Measurements from ENCODE around the gene PRSS21. TPM values are rescaled to one million over a fixed set of nuclear protein-coding genes. Genes with fewer than 3 reads are reported as not detected.
A peak's percentile ranks its signal among the peaks of the same experiment; 100 is the strongest.

Gene PRSS21, protein sequence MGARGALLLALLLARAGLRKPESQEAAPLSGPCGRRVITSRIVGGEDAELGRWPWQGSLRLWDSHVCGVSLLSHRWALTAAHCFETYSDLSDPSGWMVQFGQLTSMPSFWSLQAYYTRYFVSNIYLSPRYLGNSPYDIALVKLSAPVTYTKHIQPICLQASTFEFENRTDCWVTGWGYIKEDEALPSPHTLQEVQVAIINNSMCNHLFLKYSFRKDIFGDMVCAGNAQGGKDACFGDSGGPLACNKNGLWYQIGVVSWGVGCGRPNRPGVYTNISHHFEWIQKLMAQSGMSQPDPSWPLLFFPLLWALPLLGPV
- 0.59 and 0.73 TPM in 2 replicates for total RNA-seq

DNA sequence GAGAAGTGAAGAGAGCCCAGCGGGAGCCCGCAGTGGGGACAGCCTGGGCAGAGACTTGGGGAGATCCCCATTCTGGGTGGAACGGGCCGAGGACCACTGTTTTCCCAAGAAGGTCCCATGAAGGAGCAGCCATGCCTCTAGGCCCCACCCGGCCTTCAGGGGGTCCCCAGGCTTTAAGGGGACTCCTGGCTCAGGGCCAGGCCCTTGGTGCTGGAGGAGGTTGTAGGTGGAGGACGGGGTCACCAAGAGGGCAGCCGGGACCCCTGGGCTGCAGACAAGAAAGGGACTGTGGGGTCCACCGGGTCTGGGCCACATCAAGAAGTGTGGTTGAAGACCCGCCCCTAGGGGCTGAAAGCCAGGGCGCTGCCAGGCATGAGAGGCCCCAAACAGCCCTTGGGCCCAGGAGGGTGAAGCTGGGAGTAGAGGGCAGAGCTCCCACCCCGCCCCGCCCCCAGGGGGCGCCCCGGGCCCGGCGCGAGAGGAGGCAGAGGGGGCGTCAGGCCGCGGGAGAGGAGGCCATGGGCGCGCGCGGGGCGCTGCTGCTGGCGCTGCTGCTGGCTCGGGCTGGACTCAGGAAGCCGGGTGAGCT, at the start of gene PRSS21:
Gene PRSS21 (plus strand): TSS at position 487 of the 589 bp plus-strand sequence. CDS start 32 bp downstream, at position 519.

DNA sequence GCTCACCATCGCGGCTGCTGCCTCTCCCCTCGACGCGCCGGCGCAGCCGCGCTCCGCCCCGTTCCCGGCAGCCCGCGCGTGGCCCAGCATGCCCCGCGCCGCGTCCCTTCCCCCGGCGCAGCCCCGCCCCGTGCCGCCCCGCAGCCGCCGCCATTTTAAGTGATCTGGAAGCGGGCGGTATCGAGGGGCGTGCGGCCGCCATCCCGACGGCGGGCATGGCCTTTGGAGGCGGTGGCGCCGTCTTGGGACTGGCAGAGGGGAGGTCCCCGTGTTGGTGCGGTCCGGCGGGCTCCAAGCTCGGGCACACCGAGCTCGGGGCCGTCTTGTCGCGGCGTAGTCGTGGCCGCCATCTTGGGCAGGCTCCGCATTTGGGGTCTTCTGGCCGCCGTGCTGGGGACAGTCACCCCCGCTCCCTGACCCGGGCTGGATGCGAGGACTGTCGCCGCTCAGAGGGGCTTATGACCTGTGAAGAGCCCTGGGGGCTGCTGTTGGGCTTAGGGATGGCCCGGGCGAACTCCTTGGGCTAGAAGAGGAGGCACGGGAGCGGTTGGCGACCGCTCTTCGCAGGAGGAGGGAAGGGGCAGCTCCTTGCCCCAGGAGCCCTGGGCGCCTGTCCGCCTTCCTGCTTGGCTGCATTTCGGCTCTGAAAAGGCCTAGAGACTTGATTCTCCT, 39.7 kb upstream of the PRSS21 start, which contains the start of gene ELOB:
Gene ELOB (minus strand): TSS at position 50 of the 672 bp plus-strand sequence. CDS start 41 bp downstream, at position 9.

DNA sequence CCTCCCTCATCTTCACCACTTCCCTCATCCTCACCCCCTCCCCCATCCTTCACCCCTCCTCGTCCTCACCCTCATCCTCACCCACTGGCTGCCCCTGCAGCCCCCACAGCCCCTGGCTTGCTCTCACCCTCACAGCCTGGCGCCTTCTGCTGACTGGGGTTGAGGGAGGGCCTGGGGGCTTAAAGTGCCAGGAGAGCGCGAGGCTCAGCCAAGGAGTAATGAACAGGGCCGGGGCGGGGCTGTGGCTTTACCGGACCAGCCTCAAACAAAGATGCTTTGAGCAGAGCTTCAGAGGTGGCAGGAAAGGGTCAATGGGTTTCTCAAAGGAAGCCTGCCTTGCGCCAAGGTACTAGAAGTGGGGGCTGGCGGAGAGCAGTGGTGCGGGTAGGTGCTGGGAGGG, 29.6 kb upstream of the PRSS21 start, which contains the start of gene PRSS33:
Gene PRSS33 (minus strand): TSS at position 155 of the 400 bp plus-strand sequence. CDS start 1,013 bp downstream, outside the sequence.

DNA sequence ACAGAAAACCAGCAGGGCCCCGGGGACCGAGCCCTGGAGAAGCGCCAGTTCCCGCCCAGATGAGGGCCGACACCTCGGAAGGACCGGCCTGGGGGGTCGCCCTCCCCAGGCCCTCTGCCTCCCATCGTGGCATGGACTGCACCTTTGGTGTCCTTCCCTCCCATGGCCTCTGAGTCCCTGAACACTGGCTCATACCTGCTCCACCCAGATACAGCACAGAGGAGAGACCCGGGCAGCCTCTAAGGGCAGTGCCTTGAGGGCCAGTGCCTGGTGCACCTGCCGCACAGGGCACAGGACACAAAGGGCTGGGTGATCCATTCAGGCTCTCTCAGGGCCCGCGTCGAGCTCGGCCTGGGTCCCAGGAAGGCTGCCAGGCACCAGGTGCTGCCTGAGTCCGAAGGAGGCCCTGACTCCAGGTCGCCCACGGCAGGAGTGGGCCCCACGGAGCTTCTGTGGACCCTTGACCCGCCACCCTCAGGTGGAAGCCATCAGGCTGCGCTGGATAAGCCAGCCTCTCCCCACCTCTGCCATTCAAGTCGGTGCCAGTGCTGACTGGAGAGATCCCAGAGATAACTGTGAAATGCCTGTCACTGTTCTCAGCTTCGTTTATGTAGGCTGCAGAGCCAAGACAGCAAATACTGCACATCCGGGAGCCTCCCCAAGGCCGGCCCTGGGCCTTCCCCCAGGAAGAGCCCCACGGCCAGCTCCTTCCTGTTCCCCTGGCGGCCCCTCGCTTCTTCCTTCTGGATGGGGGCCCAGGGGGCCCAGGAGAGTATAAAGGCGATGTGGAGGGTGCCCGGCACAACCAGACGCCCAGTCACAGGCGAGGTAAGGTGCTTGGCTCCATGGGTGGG, 12.7 kb downstream of the PRSS21 start, which contains the start of gene ZG16B:
Gene ZG16B (plus strand): TSS at position 803 of the 854 bp plus-strand sequence. CDS start 139 bp downstream, outside the sequence.

DNA sequence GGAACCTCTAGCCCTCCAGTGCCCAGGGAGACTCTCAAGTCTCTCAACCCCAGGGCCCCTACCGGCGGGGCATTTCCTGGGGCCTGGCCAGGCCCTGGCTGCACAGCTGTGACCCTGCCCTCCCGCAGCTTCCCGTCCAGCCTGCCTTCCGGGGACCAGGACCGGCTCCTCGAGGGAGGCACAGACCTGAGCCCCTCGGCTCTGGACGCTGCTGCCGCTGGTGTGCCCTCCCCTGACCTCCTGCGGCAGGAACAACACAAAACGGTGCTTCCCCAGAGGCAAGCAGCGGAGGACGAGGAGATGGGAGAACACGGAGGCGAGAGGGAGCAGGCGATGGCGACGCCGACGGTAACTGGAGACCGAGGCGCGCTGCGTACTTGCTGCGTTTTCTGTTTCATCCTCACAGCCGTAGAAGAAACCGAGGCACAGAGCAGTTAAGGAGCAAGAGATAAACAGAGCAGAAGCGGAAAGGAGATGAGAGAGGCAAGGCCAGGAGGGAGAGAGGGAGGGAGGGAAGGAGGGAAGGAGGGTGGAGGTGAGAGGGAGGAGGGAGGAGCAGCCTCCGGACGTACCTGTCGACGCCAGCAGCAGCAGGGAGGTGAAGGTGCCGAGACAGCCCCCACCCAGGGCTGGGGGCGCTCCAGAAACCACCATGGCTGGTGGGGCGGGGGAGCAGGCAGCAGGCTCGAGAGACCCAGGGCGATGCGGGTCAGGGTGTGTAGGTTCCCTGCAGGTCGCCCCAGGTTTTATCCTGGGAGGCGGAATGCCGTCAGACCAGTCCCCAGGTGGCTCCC, 40.6 kb downstream of the PRSS21 start, which contains the start of gene PRSS22:
Gene PRSS22 (minus strand): TSS at position 720 of the 794 bp plus-strand sequence. CDS start 66 bp downstream, at position 654.

Small RNA genes within 50 kb of the gene (small RNA-seq; reads per million reads assigned to genes)
- gene SNORA3C = 0.71 reads per million, percentile 44 among the genes with 10 or more reads in this experiment

Other genes with a start within 250 kb of the PRSS21 start
- gene KCTD5, start 134.7 kb upstream of the PRSS21 start, total RNA-seq = 15.8 and 21.7 TPM in 2 replicates
- 0.37 and 0.78 TPM in 2 replicates for gene PRSS27, start 97.0 kb upstream of the PRSS21 start, total RNA-seq
- gene SRRM2, start 64.6 kb upstream of the PRSS21 start, total RNA-seq = 64.3 and 77.4 TPM in 2 replicates
- gene ELOB, start 40.0 kb upstream of the PRSS21 start, total RNA-seq = 188 and 355 TPM in 2 replicates
- not detected in 2 replicates for gene PRSS33, start 29.7 kb upstream of the PRSS21 start, total RNA-seq
- not detected in 2 replicates for gene PRSS41, start 18.8 kb upstream of the PRSS21 start, total RNA-seq
- 0.37 TPM in 1 of 2 replicates, not detected in the other for gene ZG16B, start 13.1 kb downstream of the PRSS21 start, total RNA-seq
- not detected in 2 replicates for gene PRSS22, start 40.9 kb downstream of the PRSS21 start, total RNA-seq
- 39.9 and 52.9 TPM in 2 replicates for gene FLYWCH2, start 66.0 kb downstream of the PRSS21 start, total RNA-seq
- gene FLYWCH1, start 94.7 kb downstream of the PRSS21 start, total RNA-seq = 23.1 and 27.6 TPM in 2 replicates
- not detected in 2 replicates for gene KREMEN2, start 147.0 kb downstream of the PRSS21 start, total RNA-seq
- 6.2 and 13.3 TPM in 2 replicates for gene PAQR4, start 152.1 kb downstream of the PRSS21 start, total RNA-seq
- gene PKMYT1, start 163.2 kb downstream of the PRSS21 start, total RNA-seq = 12.5 and 19.4 TPM in 2 replicates
- not detected in 2 replicates for gene CLDN9, start 195.7 kb downstream of the PRSS21 start, total RNA-seq
- not detected in 2 replicates for gene CLDN6, start 200.9 kb downstream of the PRSS21 start, total RNA-seq
- gene TNFRSF12A, start 203.1 kb downstream of the PRSS21 start, total RNA-seq = 85.6 and 172 TPM in 2 replicates
- 12.5 and 16.2 TPM in 2 replicates for gene HCFC1R1, start 206.7 kb downstream of the PRSS21 start, total RNA-seq
- 25.0 and 34.0 TPM in 2 replicates for gene THOC6, start 206.8 kb downstream of the PRSS21 start, total RNA-seq
- gene BICDL2, start 219.7 kb downstream of the PRSS21 start, total RNA-seq = not detected in 2 replicates
- under 0.01 and 0.20 TPM in 2 replicates for gene MMP25, start 229.3 kb downstream of the PRSS21 start, total RNA-seq
- gene IL32, start 248.4 kb downstream of the PRSS21 start, total RNA-seq = 0.59 and 4.4 TPM in 2 replicates